HL-60 (cell line): ENCODE measurements around the gene ADGRA1.

Experiments used
- CTCF ChIP-seq: IDR thresholded peaks from one replicate; pipeline ENCODE4 v1.5.1; 2011; ENCODE audit warnings: low read length, control low read depth, inconsistent platforms; ENCODE audit not compliant: insufficient read depth
- GABPA ChIP-seq: IDR thresholded peaks from 2 replicates; pipeline ENCODE4 v1.6.1; 2012; ENCODE audit warnings: low read depth
- POLR2AphosphoS5 ChIP-seq: IDR thresholded peaks from 2 replicates; pipeline ENCODE4 v1.6.1; 2012; ENCODE audit warnings: low read depth
- REST ChIP-seq: IDR thresholded peaks from 2 replicates; pipeline ENCODE4 v1.6.1; 2012; ENCODE audit warnings: low read depth; ENCODE audit not compliant: insufficient replicate concordance
- SPI1 ChIP-seq: IDR thresholded peaks from 2 replicates; pipeline ENCODE4 v1.6.1; 2012; ENCODE audit warnings: low read depth, mild to moderate bottlenecking, borderline replicate concordance

- TF ChIP-seq CTCF (no peak), POLR2AphosphoS5 (no peak), SPI1 (no peak), GABPA (no peak), REST (no peak)
These were observed 76.4 kb downstream of the ADGRA1 start for GRCh38 chr10:133163889-133164815.
